GM18498 (cell line): ENCODE measurements around the gene CDO1.

ENCODE experiments used
- ATAC-seq: cut with Tn5 transposase; IDR thresholded peaks from one replicate; pipeline ENCODE4 v1.9.1; 2021; ENCODE audit warnings: mild to moderate bottlenecking, moderate library complexity; ENCODE audit not compliant: unreplicated experiment

The CDO1 gene

GRCh38 chr5:115795700-115796099 lies 20.8 kb downstream of the CDO1 start:
- ATAC-seq: no peak

- ATAC-seq: no peak
Observed at GRCh38 chr5:115788440-115788839, 28.0 kb downstream of the CDO1 start.

GRCh38 chr5:115787426-115787825 lies 29.0 kb downstream of the CDO1 start:
- no peak for ATAC-seq

- ATAC-seq: no peak
Observed at GRCh38 chr5:115785381-115786065, 30.9 kb downstream of the CDO1 start.

GRCh38 chr5:115778417-115778816 lies 38.0 kb downstream of the CDO1 start:
- ATAC-seq: no peak

- ATAC-seq: no peak
Observed at GRCh38 chr5:115776989-115777388, 39.5 kb downstream of the CDO1 start.

- no peak for ATAC-seq
Observed at GRCh38 chr5:115775999-115776398, 40.5 kb downstream of the CDO1 start.

GRCh38 chr5:115774684-115775083 lies 41.8 kb downstream of the CDO1 start:
- no peak for ATAC-seq

- ATAC-seq: no peak
Observed at GRCh38 chr5:115772731-115773475, 43.6 kb downstream of the CDO1 start.

GRCh38 chr5:115770466-115770865 lies 46.0 kb downstream of the CDO1 start:
- ATAC-seq: no peak

- no peak for ATAC-seq
Observed at GRCh38 chr5:115767424-115767823, 49.0 kb downstream of the CDO1 start.

- ATAC-seq: no peak
Observed at GRCh38 chr5:115766608-115767007, 49.9 kb downstream of the CDO1 start.

GRCh38 chr5:115758356-115758755 lies 58.1 kb downstream of the CDO1 start:
- ATAC-seq: no peak

- no peak for ATAC-seq
Observed at GRCh38 chr5:115755675-115756074, 60.8 kb downstream of the CDO1 start.
